ENCODE results near the gene MAML3.

The MAML3 gene

DNA sequence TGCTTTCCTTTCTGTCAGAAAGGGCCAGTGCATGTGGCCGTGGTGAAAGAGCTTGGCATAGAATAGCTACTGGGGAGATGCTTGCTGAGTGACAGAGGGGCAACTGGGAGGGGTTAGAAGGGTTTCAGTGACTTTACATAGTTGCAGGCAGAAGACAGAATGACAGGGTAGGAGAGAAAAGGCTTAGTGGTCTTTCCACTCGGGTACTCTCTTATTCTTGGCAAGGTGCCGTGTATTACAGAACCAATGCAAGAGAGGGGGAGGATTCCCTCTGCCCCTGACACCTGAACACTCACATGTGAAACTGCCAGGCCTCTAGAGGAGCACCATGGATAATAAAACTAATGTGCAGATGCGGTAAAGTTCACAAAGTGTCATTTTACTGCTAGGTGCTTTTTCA is 260.2 kb downstream of the MAML3 start:
- no peak overlapping the region for H3K9ac ChIP-seq (ENCODE audit: low read length)
- H3K36me3 ChIP-seq (ENCODE audit: control insufficient read depth, insufficient read depth, low read length) = no peaks in the 10 kb centered on the region
- H3K4me1 ChIP-seq (ENCODE audit: control insufficient read depth, insufficient read depth, low read length) = no peaks in the 10 kb centered on the region
- H3K27ac ChIP-seq (ENCODE audit: low read depth, low read length) = no peak overlapping the region
- H3K4me3 ChIP-seq (ENCODE audit: low read length) = no peak overlapping the region
- no peaks in the 10 kb centered on the region for H3K27me3 ChIP-seq (ENCODE audit: control insufficient read depth, insufficient read depth, low read length)

GRCh38 chr4:139892973-139893736 is 260.8 kb downstream of the MAML3 start:
- no peaks in the 10 kb centered on the region for H3K27me3 ChIP-seq (ENCODE audit: control insufficient read depth, insufficient read depth, low read length)
- H3K36me3 ChIP-seq (ENCODE audit: control insufficient read depth, insufficient read depth, low read length) = no peaks in the 10 kb centered on the region
- no peaks in the 10 kb centered on the region for H3K4me1 ChIP-seq (ENCODE audit: control insufficient read depth, insufficient read depth, low read length)
- H3K4me3 ChIP-seq (ENCODE audit: low read length) = no peak overlapping the region
- H3K9ac ChIP-seq (ENCODE audit: low read length) = no peak overlapping the region
- H3K27ac ChIP-seq (ENCODE audit: low read depth, low read length) = no peak overlapping the region

DNA sequence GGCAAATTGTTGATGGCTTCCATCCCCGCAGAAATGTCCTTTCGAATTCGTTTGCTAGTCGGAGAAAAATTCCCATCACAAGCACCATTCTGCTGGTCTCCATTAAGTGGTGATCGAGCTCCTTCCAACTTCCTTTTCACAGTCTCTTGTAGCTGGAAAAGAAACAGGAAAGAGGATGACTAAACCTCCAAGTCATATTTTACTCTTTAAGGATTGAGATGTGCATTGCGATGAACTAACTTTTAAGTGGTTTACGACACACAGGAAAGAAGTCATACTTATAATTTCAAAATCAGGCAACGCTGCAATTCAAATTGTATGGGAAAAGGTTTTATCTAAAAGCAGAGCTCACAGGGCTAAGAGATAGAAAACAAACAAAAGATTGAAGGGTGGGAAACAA is 263.2 kb downstream of the MAML3 start:
- Histone ChIP-seq H3K9ac (ENCODE audit: low read length) (no peak overlapping the region), H3K27me3 (ENCODE audit: control insufficient read depth, insufficient read depth, low read length) (no peaks in the 10 kb centered on the region), H3K27ac (ENCODE audit: low read depth, low read length) (no peak overlapping the region), H3K36me3 (ENCODE audit: control insufficient read depth, insufficient read depth, low read length) (no peaks in the 10 kb centered on the region), H3K4me1 (ENCODE audit: control insufficient read depth, insufficient read depth, low read length) (peaks cover 5% of the 10 kb centered on the region), H3K4me3 (ENCODE audit: low read length) (no peak overlapping the region)

DNA sequence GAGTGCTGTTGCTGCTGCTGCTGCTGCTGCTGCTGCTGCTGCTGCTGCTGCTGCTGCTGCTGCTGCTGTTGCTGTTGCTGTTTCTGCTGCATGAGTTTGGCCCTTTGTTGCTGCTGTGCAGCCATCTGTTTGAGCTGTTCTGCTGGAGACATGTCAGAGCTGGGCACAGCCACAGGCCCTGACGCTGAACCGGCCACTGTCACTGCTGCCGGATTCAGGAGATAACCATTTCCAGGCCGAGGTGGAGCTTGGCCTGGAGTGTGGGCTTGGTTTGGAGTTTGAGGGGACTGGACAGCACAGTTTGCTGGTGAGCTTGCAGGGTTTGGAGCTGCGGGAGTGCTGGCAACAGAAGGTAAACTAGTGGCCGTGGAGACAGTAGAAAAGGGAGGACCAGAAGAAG is 264.1 kb downstream of the MAML3 start:
- peaks cover 5% of the 10 kb centered on the region for H3K4me1 ChIP-seq (ENCODE audit: control insufficient read depth, insufficient read depth, low read length)
- no peaks in the 10 kb centered on the region for H3K27me3 ChIP-seq (ENCODE audit: control insufficient read depth, insufficient read depth, low read length)
- no peak overlapping the region for H3K9ac ChIP-seq (ENCODE audit: low read length)
- no peak overlapping the region for H3K4me3 ChIP-seq (ENCODE audit: low read length)
- H3K27ac ChIP-seq (ENCODE audit: low read depth, low read length) = no peak overlapping the region
- no peaks in the 10 kb centered on the region for H3K36me3 ChIP-seq (ENCODE audit: control insufficient read depth, insufficient read depth, low read length)

- Histone ChIP-seq H3K27ac (ENCODE audit: low read depth, low read length) (no peak overlapping the region), H3K36me3 (ENCODE audit: control insufficient read depth, insufficient read depth, low read length) (no peaks in the 10 kb centered on the region), H3K4me3 (ENCODE audit: low read length) (no peak overlapping the region), H3K27me3 (ENCODE audit: control insufficient read depth, insufficient read depth, low read length) (no peaks in the 10 kb centered on the region), H3K9ac (ENCODE audit: low read length) (no peak overlapping the region), H3K4me1 (ENCODE audit: control insufficient read depth, insufficient read depth, low read length) (peaks cover 5% of the 10 kb centered on the region)
Measured at GRCh38 chr4:139889264-139889663, 264.7 kb downstream of the MAML3 start.

- H3K9ac ChIP-seq (ENCODE audit: low read length) = no peak overlapping the region
- no peak overlapping the region for H3K27ac ChIP-seq (ENCODE audit: low read depth, low read length)
- no peaks in the 10 kb centered on the region for H3K36me3 ChIP-seq (ENCODE audit: control insufficient read depth, insufficient read depth, low read length)
- H3K4me3 ChIP-seq (ENCODE audit: low read length) = no peak overlapping the region
- peaks cover 5% of the 10 kb centered on the region for H3K4me1 ChIP-seq (ENCODE audit: control insufficient read depth, insufficient read depth, low read length)
- H3K27me3 ChIP-seq (ENCODE audit: control insufficient read depth, insufficient read depth, low read length) = no peaks in the 10 kb centered on the region
Measured at GRCh38 chr4:139887962-139888735, 265.8 kb downstream of the MAML3 start.

GRCh38 chr4:139887376-139887802 is 266.6 kb downstream of the MAML3 start:
- Histone ChIP-seq H3K36me3 (ENCODE audit: control insufficient read depth, insufficient read depth, low read length) (no peaks in the 10 kb centered on the region), H3K27me3 (ENCODE audit: control insufficient read depth, insufficient read depth, low read length) (no peaks in the 10 kb centered on the region), H3K4me1 (ENCODE audit: control insufficient read depth, insufficient read depth, low read length) (peaks cover 5% of the 10 kb centered on the region), H3K9ac (ENCODE audit: low read length) (no peak overlapping the region), H3K4me3 (ENCODE audit: low read length) (peak overlapping the region; percentile 6), H3K27ac (ENCODE audit: low read depth, low read length) (no peak overlapping the region)

- Histone ChIP-seq H3K27ac (ENCODE audit: low read depth, low read length) (no peak overlapping the region), H3K36me3 (ENCODE audit: control insufficient read depth, insufficient read depth, low read length) (no peaks in the 10 kb centered on the region), H3K4me1 (ENCODE audit: control insufficient read depth, insufficient read depth, low read length) (peaks cover 5% of the 10 kb centered on the region), H3K4me3 (ENCODE audit: low read length) (peak overlapping the region; percentile 6), H3K9ac (ENCODE audit: low read length) (no peak overlapping the region), H3K27me3 (ENCODE audit: control insufficient read depth, insufficient read depth, low read length) (no peaks in the 10 kb centered on the region)
Measured at GRCh38 chr4:139886798-139887197, 267.2 kb downstream of the MAML3 start.

DNA sequence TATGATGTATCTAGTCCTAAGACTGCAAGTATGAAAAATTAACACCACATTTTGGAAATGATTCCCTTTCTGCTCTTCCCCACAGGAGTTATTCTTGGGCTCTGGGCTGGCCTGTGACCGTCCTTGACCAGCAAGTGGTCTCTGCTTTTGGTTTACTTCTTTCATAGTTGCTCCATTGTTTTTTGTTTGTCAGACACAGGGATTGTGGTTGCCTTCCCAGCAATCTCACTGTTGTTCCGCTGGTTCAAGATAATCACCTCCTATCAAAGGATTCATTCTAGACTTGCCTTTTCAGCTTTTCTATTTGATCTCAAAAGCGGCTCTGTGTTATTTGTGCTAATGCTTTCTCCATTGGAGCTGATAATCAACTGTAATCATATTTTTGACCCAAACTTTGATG is 269.5 kb downstream of the MAML3 start:
- Histone ChIP-seq H3K4me3 (ENCODE audit: low read length) (no peak overlapping the region), H3K27ac (ENCODE audit: low read depth, low read length) (no peak overlapping the region), H3K4me1 (ENCODE audit: control insufficient read depth, insufficient read depth, low read length) (peaks cover 5% of the 10 kb centered on the region)

GRCh38 chr4:139880841-139881240 is 273.1 kb downstream of the MAML3 start:
- Histone ChIP-seq H3K27me3 (ENCODE audit: control insufficient read depth, insufficient read depth, low read length) (no peaks in the 10 kb centered on the region), H3K27ac (ENCODE audit: low read depth, low read length) (no peak overlapping the region)

More for the DNA sequence above, 269.5 kb downstream of the MAML3 start:
- Histone ChIP-seq H3K9ac (ENCODE audit: low read length) (no peak overlapping the region), H3K36me3 (ENCODE audit: control insufficient read depth, insufficient read depth, low read length) (no peaks in the 10 kb centered on the region), H3K27me3 (ENCODE audit: control insufficient read depth, insufficient read depth, low read length) (no peaks in the 10 kb centered on the region)

GRCh38 chr4:139878050-139878449 is 275.9 kb downstream of the MAML3 start:
- Histone ChIP-seq H3K27ac (ENCODE audit: low read depth, low read length) (no peak overlapping the region), H3K4me3 (ENCODE audit: low read length) (no peak overlapping the region), H3K9ac (ENCODE audit: low read length) (no peak overlapping the region), H3K27me3 (ENCODE audit: control insufficient read depth, insufficient read depth, low read length) (no peaks in the 10 kb centered on the region), H3K36me3 (ENCODE audit: control insufficient read depth, insufficient read depth, low read length) (peaks cover 2% of the 10 kb centered on the region), H3K4me1 (ENCODE audit: control insufficient read depth, insufficient read depth, low read length) (peaks cover 7% of the 10 kb centered on the region)

More at GRCh38 chr4:139880841-139881240, 273.1 kb downstream of the MAML3 start:
- no peak overlapping the region for H3K9ac ChIP-seq (ENCODE audit: low read length)
- H3K4me3 ChIP-seq (ENCODE audit: low read length) = no peak overlapping the region
- H3K4me1 ChIP-seq (ENCODE audit: control insufficient read depth, insufficient read depth, low read length) = peaks cover 7% of the 10 kb centered on the region
- no peaks in the 10 kb centered on the region for H3K36me3 ChIP-seq (ENCODE audit: control insufficient read depth, insufficient read depth, low read length)

DNA sequence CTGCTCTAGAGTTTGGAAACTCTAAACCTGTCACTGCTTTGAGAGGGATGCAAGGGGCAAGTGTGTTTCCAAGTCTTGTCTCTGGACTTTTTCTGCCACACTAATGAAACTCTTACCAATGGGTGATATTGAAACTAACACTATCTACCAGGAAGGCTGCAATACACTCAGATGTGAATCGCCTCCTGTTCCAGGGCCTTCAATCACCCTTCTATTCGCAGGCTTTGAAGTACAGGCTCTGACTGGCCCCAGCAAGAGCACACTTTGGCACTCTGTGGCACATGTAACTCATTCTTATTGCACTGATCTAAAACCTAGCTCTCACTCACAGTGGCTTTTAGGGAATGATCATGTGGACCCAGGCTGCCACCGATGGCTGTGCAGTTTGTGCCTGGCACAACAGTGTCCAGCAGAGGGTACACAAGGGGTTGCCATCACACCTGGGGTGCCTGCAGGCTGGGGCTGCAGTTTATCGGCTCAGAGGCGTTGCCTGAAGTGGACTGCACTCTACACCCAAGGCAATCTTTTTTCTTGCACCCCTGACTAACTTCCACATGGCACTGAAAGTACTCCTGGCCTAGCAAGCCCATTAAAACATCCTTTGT is 277.5 kb downstream of the MAML3 start:
- Histone ChIP-seq H3K4me3 (ENCODE audit: low read length) (no peak overlapping the region), H3K27me3 (ENCODE audit: control insufficient read depth, insufficient read depth, low read length) (no peaks in the 10 kb centered on the region), H3K4me1 (ENCODE audit: control insufficient read depth, insufficient read depth, low read length) (peaks cover 7% of the 10 kb centered on the region), H3K36me3 (ENCODE audit: control insufficient read depth, insufficient read depth, low read length) (peaks cover 2% of the 10 kb centered on the region), H3K9ac (ENCODE audit: low read length) (no peak overlapping the region), H3K27ac (ENCODE audit: low read depth, low read length) (no peak overlapping the region)
